Measurements from ENCODE around the gene ITIH5.
A peak's percentile ranks its signal among the peaks of the same experiment; 100 is the strongest.

ITIH5 gene

DNA sequence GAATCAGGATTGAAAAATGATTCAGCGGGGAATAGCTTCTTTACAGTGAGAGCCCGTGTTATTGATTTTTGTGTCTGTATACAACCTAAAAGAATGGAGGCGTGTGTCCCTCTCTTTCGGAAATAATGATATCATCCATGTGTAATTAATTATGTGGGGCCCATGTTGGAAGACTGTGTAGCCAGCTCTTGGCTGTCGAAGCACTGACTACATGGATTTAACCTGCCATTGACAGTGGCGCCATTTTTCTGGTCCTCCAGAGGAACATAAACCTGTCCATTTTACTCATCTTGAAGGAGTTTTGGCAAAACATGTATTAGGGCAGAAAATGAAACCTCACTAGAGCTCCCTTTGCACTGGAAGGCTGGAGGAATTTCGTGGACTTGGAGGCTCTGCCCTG, 119.6 kb downstream of the ITIH5 start:
- DNase-seq (ENCODE audit: low read depth in 3 of 3) = no peak

DNA sequence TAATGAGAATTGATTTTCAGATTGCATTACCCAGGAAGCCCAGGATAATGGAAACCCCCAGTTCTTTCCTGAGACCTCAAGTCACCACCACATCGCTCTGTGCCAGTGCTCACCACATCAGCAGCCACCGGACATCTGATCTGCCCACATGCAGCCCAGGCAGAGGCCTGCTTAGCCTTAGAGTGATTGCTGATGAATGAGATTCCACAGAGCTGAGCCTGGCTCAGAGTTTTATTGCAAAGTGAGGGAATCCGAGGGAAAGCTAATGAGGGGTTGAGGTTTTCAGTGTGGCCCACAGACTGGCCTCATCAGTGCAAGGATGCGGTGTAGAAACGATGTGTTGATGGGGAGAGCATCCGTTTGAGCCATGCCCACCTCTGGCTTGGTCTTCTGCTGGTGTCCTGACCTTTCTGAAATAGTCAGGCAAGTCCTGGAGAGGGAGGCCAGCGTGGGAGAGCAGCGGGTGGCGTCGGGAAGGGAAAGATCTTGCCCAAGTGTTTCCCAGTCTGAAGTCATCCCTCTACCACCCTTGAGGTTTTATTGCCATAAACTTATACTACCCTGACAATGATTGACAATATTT, 120.3 kb downstream of the ITIH5 start:
- DNase-seq (ENCODE audit: low read depth in 3 of 3) = no peak

DNA sequence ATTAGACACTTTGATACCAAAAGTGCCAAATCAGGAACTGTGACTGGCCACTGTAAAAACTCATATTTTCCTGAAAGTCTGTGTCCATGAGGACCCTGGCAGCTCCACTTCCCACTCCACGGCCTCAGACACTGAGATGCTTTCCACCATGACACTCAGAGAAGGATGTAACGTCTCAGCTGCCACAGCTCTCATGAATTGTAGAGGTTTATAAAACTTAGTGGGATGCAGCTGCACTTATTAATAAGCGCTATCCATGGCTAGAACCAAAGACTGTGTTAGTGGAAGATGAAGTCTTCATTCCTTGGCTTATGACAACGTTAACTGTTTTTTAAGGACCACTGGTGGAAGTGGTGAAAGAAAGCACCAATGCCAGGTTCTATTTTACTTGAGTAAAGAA, 121.0 kb downstream of the ITIH5 start:
- DNase-seq (ENCODE audit: low read depth in 3 of 3) = no peak

DNA sequence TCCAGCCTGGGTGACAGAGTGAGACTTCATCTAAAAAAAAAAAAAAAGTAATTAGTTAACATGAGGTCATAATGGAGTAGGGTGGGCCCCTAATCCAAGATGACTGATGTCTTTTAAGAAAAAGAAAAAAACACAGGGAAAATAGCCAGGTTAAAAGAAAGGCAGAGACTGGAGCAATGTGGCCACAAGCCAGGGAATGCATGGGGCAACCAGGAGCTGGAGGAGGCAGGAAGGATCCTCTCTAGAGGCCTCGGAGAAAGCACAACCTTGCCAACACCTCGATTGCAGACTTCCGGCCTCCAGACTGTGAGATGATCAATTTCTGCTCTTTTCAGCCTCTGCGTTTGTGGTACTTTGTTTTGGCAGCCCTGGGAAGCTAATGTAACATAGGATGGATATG, 121.5 kb downstream of the ITIH5 start:
- no peak for DNase-seq (ENCODE audit: low read depth in 3 of 3)

DNA sequence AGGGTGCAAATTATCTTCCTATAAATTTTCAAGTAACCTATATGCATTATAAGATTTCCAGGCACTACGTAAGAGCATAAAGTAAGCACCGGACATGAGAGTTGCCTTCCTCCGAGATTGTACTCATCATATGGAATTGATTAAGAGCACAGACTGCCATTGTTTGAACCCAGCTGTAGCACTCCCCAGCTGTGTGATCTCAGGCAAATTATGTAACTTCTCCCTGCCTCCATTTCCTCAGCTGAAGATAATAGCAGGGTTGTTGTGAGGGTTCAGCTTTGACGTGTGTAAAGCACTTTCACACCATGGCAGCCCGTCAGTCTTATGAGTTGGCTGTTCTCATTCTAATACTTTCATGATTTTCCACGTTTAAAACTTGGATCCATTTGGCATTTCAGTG, 122.6 kb downstream of the ITIH5 start:
- no peak for DNase-seq (ENCODE audit: low read depth in 3 of 3)

DNA sequence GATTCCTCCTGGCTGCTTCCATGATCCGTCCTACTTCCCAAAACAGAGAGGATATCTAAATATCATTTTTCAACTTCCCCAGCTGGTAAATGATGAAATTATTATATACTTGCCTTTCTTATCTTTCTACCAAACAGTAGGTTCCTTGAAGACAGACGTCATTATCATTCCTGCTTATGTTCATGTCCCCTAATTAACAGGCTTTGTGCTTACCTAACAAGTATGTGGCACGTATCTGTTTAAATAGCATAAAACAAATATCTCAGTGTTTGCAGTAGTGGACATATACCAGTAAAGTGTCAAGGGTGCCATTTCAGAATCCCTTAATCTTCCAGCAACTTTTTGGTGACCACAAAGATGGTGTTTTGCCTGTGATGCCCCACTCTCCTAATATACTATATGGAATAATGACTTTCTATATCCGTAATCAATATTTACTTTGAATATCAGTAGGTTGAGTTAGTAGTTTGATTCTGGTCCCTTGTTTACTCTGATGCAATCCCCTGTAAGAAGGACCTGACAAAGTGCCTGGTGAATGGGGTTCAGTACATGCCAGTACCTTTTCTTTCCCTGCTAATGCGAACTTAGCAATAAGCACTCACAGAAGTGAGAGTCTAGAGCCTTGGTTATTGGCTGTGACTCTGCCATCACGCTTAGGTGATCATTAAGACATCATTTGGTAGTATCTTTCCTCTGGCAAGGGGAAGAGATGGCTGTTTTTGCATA, 124.4 kb downstream of the ITIH5 start:
- no peak for DNase-seq (ENCODE audit: low read depth in 3 of 3)

DNA sequence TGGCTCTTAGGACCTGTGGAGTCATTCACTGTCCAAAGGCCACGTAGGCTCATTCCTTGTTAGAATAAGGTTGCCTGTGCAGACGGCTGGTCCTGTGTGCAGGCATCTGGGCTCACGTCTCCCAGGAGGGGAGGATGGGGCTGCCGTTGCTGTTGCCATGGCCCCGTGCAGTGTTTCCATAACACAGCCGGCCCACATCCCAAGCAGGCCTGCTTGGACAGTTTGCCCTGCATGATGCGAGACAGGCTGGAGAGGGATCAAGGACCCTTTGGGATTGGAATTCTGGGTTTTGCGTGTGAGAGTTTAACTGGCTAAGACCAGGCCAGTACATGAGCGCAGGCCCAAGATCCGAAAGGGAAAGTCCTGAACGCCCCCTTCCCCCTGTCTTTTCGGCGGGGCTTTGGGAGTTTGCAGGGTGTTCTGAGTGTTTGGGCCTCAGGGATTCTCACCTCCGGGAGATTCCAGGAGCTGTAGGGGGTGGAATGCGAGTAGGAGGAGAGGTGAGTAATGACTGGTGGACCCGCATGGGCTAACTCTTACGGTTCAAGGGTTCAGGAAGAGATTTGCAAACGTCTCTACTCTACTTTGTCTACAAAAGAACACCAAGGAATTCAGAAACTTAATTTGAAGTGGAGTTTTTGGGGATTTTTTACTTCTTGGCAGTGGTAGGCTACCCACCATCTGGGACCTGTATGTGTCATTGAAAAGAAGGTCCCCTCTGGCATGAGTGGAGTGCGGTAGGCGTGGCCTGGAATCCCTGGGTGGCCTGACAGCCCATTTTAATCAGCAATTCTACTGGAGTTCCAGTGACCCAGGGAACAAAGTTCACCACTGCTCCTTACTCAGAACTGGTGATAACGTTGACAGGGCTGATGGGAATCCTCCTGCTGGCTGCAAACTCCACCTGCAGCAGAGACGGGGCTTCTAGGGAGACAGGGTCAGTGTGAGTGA, 125.4 kb downstream of the ITIH5 start:
- no peak for DNase-seq (ENCODE audit: low read depth in 3 of 3)

DNA sequence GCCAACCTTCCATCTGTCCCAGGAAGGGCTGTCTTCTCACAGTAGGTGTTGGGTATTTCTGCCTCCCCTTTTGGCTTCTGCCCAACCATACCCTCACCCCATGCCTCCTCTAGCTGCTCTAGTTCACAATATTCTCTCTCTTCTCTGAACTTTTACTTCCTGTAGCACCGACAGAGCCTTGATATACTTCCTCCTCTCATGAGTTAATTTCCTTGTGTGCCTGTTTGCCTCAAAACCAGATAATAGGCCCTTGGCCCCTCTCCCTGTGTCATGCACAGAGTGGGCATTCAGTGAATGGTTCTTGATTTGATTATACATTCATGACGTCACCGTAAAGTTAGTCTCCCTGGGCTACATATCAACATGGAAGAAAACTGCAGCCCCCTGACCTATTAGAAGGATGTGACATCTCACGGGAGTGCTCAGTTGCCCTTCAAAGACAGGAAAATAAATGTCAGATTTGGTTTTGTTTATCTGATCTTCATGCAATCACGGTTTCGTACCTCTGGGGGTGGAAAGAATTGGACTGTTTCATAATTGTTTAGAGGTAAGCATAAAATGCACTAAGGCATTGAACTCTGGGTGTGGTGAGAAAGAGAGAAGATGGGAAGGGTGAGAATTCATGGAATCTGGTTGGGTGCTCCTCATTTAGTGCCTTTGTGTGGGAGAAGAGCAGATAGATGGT, 127.7 kb downstream of the ITIH5 start:
- no peak for DNase-seq (ENCODE audit: low read depth in 3 of 3)

DNA sequence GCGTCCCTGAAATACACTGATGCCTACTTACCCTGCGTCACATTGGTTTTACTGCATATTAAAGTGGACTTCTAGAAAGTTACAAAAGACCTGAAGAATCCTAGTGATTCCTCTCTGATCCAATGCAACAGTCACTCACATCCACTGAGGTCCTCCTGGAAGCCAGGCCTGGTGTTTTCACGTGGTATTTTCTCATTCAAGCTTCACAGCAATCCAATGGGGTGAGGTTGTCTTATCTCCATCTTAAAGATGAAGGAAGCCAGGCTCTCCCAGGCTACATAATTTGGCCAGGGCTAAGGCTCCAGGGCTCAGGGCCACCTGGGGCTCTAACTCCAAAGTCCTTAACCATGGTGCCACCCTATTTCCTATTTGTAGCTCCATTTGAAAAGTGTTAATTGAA, 129.6 kb downstream of the ITIH5 start:
- DNase-seq (ENCODE audit: low read depth in 3 of 3) = no peak

DNA sequence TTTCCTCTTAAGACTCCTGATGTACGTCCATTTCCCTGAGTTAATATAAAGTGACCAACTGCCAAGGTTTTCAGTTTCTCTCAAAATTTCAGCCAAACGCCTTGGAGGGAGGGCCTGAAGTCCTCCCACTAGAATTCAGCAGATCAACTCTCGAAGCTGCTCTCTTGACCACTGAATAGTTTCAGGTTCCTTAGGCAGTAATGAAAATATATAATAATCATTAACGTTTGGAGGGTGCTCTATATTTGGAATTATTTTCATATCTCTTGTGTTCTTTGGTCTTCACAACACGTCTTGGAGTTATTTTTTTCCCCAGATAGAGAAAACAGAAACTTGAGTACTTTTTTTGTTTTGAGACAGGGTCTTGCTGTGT, 132.3 kb downstream of the ITIH5 start:
- no peak for DNase-seq (ENCODE audit: low read depth in 3 of 3)

DNA sequence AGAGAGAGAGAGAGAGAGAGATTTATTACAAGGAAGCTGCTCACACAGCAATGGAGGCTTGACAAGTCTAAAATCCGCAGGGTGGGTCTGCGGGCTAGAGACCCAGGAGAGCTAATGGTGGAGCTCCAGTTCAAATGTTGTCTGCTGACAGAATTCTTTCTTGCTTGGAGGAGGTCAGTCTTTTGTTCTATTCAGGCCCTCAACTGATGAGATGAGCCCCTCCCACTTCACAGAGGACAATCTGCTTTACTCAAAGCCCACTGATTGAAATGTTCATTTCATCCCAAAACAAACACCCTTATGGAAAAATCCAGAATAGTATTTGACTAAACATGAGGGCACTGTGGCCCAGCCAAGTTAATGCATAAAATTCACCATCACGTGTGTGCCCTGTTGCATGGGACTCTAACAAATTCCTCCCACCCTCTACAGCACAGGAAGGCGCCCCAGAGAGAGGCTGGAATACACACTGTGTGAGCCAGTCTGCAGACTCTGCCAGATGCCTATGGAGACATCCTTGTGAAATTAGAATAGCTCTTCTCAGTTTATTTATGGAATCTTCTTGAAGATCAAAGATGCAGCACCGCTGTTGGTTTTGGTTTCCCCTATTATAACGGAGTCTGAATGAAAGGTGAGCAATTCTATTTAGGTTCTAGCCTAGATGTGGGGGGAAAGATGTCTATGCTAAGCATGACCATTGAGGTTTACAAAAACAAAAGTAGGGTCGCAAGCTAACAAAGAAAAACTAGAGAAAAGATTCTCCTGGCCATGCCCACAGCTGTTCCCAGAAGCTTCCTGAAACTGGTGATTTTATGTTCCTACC, 132.9 kb downstream of the ITIH5 start:
- DNase-seq (ENCODE audit: low read depth in 3 of 3) = no peak

DNA sequence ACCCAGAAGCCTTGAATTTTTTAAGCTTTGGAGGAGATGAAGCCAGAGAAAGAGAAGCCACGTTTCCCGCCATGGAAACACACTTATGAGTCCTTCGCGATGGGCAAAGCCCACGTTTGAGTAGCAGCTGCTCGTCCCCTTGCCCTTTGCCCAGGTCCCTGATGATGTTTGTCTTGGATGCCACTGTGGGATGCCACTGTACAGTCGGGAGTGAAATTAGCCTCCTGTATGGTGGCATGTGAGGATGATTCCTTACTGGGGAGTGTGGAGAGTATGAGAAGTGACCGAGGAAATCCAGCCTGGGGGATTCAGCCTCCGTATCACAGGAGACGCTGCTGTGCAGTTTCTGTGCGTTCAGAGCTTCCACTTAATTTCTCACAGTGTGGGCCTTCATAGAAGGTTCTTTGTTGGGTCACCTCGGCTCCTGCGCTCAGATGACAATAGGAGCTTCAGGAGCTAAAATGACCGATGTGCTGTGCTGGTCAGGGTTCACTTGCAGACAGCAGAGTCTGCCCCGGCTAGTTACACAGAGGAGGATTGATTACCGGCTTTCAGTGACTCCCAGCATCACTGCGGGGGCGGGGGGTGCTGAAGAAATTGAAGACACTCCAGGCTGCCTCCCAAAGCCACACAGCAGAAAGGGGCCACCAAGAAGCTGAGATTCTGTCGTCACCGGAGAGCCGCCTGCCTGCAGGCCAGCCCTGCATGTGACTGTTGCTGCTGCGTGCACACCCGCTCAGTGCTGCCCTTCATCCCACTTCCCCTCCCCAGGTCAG, 133.9 kb downstream of the ITIH5 start:
- no peak for DNase-seq (ENCODE audit: low read depth in 3 of 3)

DNA sequence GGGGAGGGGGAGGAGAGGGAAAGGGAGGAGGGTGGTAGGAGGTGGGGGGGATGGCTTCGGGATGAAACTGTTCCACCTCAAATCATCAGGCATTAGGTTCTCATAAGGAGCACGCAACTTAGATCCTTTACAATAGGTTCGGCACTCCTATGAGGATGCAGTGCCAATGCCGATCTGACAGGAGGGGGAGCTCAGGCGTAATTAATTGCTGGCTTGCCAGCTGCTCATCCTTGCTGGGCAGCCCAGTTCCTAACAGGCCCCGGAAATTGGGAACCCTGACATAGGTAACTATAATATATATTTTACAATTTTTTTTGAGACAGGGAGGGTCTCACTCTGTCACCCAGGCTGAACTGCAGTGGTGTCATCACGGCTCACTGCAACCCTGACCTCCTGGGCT, 137.1 kb downstream of the ITIH5 start:
- no peak for DNase-seq (ENCODE audit: low read depth in 3 of 3)

DNA sequence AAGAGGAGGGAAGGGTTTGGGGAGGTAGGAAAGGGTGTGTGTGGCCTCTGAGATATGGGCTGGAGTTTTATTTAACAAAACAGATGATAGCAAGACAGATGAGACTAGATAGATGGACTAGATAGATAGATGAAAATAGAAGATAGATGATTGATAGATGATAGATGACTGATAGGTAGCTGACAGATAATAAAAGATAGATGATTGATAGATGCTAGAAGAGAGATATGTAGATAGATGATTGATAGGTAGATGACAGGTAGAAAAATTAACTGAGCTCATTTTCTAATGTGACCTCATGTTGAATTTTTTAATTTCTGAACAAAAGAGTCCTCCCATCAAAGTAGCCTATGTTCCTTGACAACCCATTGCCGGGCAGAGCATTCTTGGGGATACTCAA, 139.3 kb downstream of the ITIH5 start:
- DNase-seq (ENCODE audit: low read depth in 3 of 3) = no peak

DNA sequence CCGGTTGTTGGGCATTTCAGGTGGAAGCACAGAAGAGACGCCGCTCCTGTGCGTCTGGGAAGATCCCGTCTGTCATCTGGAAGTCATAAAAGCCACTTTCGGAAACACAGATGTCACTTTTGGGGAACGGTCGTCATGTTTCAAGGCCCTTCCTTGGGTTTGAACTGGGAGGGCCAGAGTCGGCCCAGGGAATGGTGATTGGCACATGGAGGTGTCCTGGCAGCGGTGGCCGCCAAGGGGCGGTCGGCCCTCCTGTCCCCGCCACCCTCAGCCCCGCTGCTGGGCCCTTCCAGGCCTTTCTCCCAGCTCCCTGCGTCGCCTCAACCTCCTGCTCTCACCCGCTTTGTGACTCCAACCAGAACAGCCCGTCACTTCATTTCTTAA, 140.8 kb downstream of the ITIH5 start:
- DNase-seq (ENCODE audit: low read depth in 3 of 3) = no peak

DNA sequence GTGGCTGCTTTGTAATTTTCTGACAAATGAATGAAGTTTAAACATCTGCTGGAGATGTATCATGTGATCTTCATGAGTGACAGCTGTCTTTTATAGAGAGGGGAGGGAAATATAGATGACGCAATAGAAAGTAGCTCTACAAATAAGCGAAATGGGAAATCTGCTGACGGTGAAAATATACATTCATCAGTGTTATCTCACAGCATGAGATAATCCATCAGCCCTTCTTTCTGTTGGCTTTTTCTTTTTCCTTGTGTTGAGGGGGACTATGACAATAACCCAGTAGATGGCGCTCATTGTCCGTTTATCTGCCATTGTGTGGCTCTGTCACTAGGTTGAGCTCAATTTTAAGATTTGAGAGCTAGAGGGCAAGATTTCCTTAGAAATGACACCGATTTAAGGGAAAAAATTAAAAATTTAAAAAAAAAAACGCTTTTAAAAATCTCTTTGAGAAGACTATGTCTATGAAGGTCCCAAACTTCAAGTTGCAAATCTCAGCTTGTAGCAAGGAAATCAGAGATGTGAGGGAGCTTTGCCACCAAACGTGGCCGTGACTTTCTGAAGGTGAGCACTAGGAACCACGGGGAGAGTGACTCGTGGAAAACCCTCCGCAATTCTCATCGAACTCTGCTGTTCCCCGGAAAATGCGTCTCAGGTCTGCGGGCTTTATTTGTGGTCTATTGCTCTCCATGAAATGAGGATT, 141.3 kb downstream of the ITIH5 start:
- peak; percentile 26 to 42 (median 35) for DNase-seq (ENCODE audit: low read depth in 3 of 3)

DNA sequence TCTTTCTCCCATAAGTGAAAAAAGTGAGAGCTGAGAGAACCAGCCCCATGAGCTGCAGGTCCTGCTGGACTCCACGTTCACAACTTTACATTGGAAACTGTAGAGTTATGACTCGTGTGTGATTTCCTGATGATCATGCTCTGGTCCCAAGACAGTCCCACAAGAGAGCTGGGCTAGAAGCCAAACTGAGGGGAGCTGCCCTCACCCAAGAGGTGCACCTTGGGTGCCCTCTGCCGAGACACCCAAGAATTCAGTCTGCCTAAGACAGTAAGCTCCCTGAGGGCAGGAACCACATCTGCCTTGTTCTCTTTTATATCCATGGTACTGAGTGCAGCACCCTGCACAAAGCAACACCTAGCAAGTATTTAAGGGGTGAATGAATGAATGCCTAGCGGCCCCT, 143.1 kb downstream of the ITIH5 start:
- DNase-seq (ENCODE audit: low read depth in 3 of 3) = no peak

DNA sequence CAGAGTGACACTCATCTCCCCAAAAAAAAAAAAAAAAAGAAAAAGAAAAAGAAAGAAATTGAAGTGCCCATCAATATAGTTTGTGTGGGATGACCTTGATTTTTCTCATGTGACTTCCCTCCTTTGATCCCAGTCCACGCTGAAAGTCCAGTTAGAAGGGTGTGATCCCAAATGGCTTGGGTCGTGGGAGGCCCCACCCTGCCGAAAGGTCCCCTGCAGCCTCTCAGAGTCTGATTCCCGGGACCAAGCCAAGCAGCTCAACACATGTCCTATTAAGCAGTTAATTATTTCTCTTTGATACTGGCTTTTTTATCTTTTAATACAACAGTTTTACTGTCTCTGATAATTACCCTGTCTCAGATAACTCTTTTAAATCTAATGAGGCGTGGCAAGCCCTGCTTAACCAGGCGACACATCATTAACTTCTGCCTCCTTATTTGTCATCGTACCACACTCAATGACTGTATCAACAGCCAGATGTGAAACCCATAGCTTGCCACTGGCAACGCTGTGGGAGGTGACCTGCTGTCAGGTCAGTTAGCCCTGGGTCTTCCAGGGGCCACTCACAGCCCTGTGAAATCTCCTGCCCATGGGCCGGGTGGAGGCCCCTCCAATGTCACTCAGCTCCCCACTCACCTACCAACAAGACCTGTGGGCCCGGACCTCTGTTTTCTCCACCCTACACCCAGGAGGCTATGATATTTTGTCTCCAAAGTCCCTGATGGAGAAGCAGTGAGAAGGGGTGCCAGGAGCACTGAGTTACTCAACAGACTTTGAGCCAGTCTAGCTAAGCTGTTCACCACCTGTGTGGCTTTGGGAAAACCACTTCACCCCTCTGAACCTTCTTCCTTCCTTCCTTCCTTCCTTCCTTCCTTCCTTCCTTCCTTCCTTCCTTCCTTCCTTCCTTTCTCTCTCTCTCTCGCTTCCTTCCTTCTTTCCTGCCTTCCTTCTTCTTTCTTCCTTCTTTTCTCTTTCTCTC, 146.0 kb downstream of the ITIH5 start:
- no peak for DNase-seq (ENCODE audit: low read depth in 3 of 3)

DNA sequence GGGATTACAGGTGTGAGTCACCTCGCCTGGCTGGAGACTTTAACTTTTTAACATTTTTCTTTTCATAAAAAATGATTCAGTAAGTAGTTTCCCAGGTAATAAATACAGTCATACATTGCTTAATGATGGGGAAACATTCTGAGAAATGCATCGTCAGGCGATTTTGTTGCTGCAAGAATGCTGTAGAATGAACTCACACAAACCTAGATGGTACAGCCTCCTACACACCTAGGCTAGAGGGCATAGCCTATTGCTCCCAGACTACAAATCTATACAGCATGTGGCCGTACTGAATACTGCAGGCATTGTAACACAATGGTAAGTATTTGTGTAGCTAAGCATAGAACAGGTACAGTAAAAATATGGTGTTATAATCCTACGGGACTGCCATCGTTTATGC, 147.4 kb downstream of the ITIH5 start:
- no peak for DNase-seq (ENCODE audit: low read depth in 3 of 3)
